Liver (tissue), 9 donors: ENCODE measurements around the gene DOCK6. TPM values are rescaled to one million over a fixed set of nuclear protein-coding genes. Genes with fewer than 3 reads are reported as not detected.
A peak's percentile ranks its signal among the peaks of the same experiment; 100 is the strongest.

Source experiments
- DNase-seq: peaks from one replicate; pipeline ENCODE4 v3.0.0-alpha.2; 2017; ENCODE audit warnings: low spot score
- H3K27ac ChIP-seq, 2 donors: one replicate each; pipeline ENCODE4 v1.7.0; 2013; ENCODE audit warnings: inconsistent platforms in 2 of 2, low read length in 2 of 2, control low read depth in 1 of 2, low read depth in 1 of 2, mild to moderate bottlenecking in 1 of 2
- H3K27me3 ChIP-seq, 4 donors: one replicate each; pipeline versions ENCODE4 v1.6.1 to v1.7.0; 2013; ENCODE audit warnings: low read length in 3 of 4, inconsistent platforms in 1 of 4, mild to moderate bottlenecking in 1 of 4, moderate library complexity in 1 of 4; ENCODE audit not compliant: control insufficient read depth in 4 of 4, insufficient read depth in 4 of 4
- H3K36me3 ChIP-seq, 4 donors: one replicate each; pipeline versions ENCODE4 v1.6.1 to v1.7.0; 2013; ENCODE audit warnings: low read length in 3 of 4, mild to moderate bottlenecking in 3 of 4, low read depth in 1 of 4, moderate library complexity in 1 of 4; ENCODE audit not compliant: control insufficient read depth in 4 of 4, insufficient read depth in 3 of 4
- H3K4me1 ChIP-seq, 4 donors: one replicate each; pipeline versions ENCODE4 v1.6.1 to v1.7.0; 2013; ENCODE audit warnings: low read length in 3 of 4, mild to moderate bottlenecking in 3 of 4, moderate library complexity in 1 of 4; ENCODE audit not compliant: control insufficient read depth in 4 of 4, insufficient read depth in 4 of 4
- H3K4me3 ChIP-seq, 3 donors: one replicate each; pipeline versions ENCODE4 v1.6.1 to v1.7.0; 2013; ENCODE audit warnings: low read length in 3 of 3, control low read depth in 1 of 3, low read depth in 1 of 3, mild to moderate bottlenecking in 1 of 3
- H3K9ac ChIP-seq, 2 donors: one replicate each; pipeline ENCODE4 v1.7.0; 2013; ENCODE audit warnings: low read length in 2 of 2, mild to moderate bottlenecking in 2 of 2, moderate library complexity in 2 of 2, control low read depth in 1 of 2, low read depth in 1 of 2
- H3K9me3 ChIP-seq, 4 donors: one replicate each; pipeline versions ENCODE4 v1.6.1 to v1.7.0; 2013; ENCODE audit warnings: low read length in 3 of 4; ENCODE audit not compliant: control insufficient read depth in 4 of 4
- EGR1 ChIP-seq, 2 donors: IDR thresholded peaks; 2 replicates each; pipeline ENCODE4 v1.6.1; 2016 to 2018; ENCODE audit warnings: antibody characterized with exemption in 2 of 2, low read depth in 2 of 2
- FOXA2 ChIP-seq: IDR thresholded peaks from 2 replicates; pipeline ENCODE4 v1.6.1; 2016; ENCODE audit warnings: antibody characterized with exemption
- GABPA ChIP-seq, 2 donors: IDR thresholded peaks in 1 of 2; conservative IDR thresholded peaks in 1 of 2; 2 replicates each; pipeline ENCODE4 v1.6.1; 2016; ENCODE audit warnings: antibody characterized with exemption in 2 of 2, mild to moderate bottlenecking in 1 of 2, moderate library complexity in 1 of 2
- HNF4A ChIP-seq, 2 donors: conservative IDR thresholded peaks; 2 replicates each; pipeline ENCODE4 v1.6.1; 2016; ENCODE audit warnings: antibody characterized with exemption in 2 of 2, mild to moderate bottlenecking in 2 of 2
- HNF4G ChIP-seq: IDR thresholded peaks from 2 replicates; pipeline ENCODE4 v1.6.1; 2016; ENCODE audit warnings: antibody characterized with exemption
- JUND ChIP-seq, 2 donors: IDR thresholded peaks; 2 replicates each; pipeline ENCODE4 v1.6.1; 2016; ENCODE audit warnings: antibody characterized with exemption in 2 of 2
- RAD21 ChIP-seq, 2 donors: IDR thresholded peaks; 2 replicates each; pipeline ENCODE4 v1.6.1; 2016; ENCODE audit warnings: antibody characterized with exemption in 2 of 2, mild to moderate bottlenecking in 2 of 2
- REST ChIP-seq: IDR thresholded peaks from 2 replicates; pipeline ENCODE4 v1.6.1; 2016; ENCODE audit warnings: antibody characterized with exemption, mild to moderate bottlenecking
- RXRA ChIP-seq, 2 donors: IDR thresholded peaks; 2 replicates each; pipeline ENCODE4 v1.6.1; 2017 to 2018; ENCODE audit warnings: antibody characterized with exemption in 2 of 2, mild to moderate bottlenecking in 1 of 2
- SP1 ChIP-seq: IDR thresholded peaks from 2 replicates; pipeline ENCODE4 v1.6.1; 2018; ENCODE audit warnings: antibody characterized with exemption, mild to moderate bottlenecking
- TAF1 ChIP-seq: conservative IDR thresholded peaks from 2 replicates; pipeline ENCODE4 v1.6.1; 2016; ENCODE audit warnings: antibody characterized with exemption, mild to moderate bottlenecking
- YY1 ChIP-seq: IDR thresholded peaks from 2 replicates; pipeline ENCODE4 v1.6.1; 2016; ENCODE audit warnings: antibody characterized with exemption, mild to moderate bottlenecking
- ZBTB33 ChIP-seq: IDR thresholded peaks from 2 replicates; pipeline ENCODE4 v1.6.1; 2016; ENCODE audit warnings: antibody characterized with exemption
- WGBS: extraction: QIAGEN DNeasy Blood & Tissue Kit; methylation state at CpG from one replicate; pipeline ENCODE4 v1.1.7; 2013; 5-methylcytosine and 5-hydroxymethylcytosine counted together
- polyA plus RNA-seq, 2 donors: library from polyadenylated mRNA; stranded (reverse) in 1 of 2; unstranded in 1 of 2; fragments of 200-250 nt in 1 of 2; fragments of >200 nt in 1 of 2; fragmentation: Nextera tagmentation in 1 of 2; extraction: Ambion mirVana in 1 of 2; gene quantifications; one replicate each; pipeline versions ENCODE4 v1.2.1 to v1.2.3, GENCODE V29; 2013 to 2015
- total RNA-seq, 2 donors: library from RNA; depleted of rRNA; stranded (reverse); fragments of >200 nt; gene quantifications; one replicate each; pipeline ENCODE4 v1.2.3, GENCODE V29; 2014
- TF ChIP-seq, protein P1 (sequence below): fragments of 150-350 bp; IDR thresholded peaks from 2 replicates; pipeline ENCODE4 v1.5.1; 2017; ENCODE audit warnings: improper control_type of control experiment, low read depth, low read length; ENCODE audit not compliant: missing input control
- TF ChIP-seq, protein P2 (sequence below): IDR thresholded peaks from 2 replicates; pipeline ENCODE4 v1.6.1; 2016; ENCODE audit warnings: antibody characterized with exemption
- donor health status: healthy.
- donor health status: healthy.
- donor health status: healthy.
- donor health status: healthy.
- donor health status: healthy.

The DOCK6 gene
- total and polyA plus RNA-seq, 4 donors, result 4.9 to 15.8 (median 13.7) TPM

DNA sequence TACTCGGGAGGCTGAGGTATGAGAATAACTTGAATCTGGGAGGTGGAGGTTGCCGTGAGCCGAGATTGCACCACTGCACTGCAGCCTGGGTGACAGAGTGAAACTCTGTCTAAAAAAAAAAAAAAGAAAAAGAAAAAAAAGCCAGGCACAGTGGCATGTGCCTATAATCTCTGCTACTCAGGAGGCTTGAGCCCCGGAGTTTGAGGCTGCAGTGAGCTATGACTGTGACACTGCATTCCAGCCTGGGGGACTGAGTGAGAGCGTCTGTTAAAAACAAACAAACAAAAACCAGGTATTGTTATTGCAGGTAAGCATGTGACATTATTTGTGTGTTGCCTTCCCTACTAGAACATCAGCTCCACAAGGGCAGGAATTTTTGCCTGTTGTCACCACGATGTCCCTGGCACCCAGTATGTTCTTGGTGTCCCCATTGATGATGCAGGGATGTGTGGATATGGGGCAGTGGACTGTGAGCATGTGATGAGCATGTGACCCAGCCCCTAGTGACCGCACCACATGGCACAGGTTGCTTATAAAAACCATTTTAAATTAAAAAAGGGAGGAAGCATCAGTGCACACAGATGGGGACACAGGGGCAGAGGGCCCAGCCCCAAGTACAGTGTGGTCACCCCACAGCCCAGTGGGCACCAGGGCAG is 63.4 kb downstream of the DOCK6 start:
- no peak for DNase-seq
- no peaks in the 10 kb centered on the region for H3K9me3 ChIP-seq
- TF ChIP-seq RAD21 (IDR thresholded peaks at IDR 0.05) (peak in 1 of 2 donors; percentile 9), ZBTB33 (no peak)
- peak overlapping the region; percentile 44 to 83 for H3K27ac ChIP-seq
- H3K27me3 ChIP-seq, result no peaks in the 10 kb centered on the region
- H3K4me3 ChIP-seq, result no peak overlapping the region
- peaks cover under 1 to 2% (median 2%) of the 10 kb centered on the region in 4 donors for H3K36me3 ChIP-seq
- 41% methylated on average over 7 of the region's 7 CpGs for WGBS
- no peak overlapping the region for H3K9ac ChIP-seq
- peaks cover 4 to 63% (median 38%) of the 10 kb centered on the region in 4 donors for H3K4me1 ChIP-seq

DNA sequence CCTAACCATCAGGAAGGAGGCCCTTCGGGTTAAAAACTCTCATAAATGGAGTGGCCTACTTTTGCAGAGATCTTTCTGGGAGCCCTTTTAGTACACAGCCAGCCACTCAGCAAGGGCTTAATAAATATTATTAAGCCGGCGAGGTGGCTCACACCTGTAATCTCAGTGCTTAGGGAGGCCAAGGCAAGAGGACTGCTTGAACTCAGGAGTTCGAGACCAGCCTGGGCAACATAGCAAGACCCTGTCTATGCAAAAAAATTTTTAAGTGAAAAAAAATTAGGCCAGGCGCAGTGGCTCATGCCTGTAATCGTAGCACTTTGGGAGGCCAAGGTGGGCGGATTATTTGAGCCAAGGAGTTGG is 64.2 kb downstream of the DOCK6 start:
- H3K4me1 ChIP-seq, result peaks cover 4 to 68% (median 36%) of the 10 kb centered on the region in 4 donors
- H3K4me3 ChIP-seq, result no peak overlapping the region
- peaks cover 2 to 6% (median 3%) of the 10 kb centered on the region in 4 donors for H3K36me3 ChIP-seq
- no peaks in the 10 kb centered on the region for H3K9me3 ChIP-seq
- no peak overlapping the region for H3K9ac ChIP-seq
- no peak for DNase-seq
- peak overlapping the region; percentile 83 to 95 for H3K27ac ChIP-seq
- TF ChIP-seq RAD21 (IDR thresholded peaks at IDR 0.05), result no peak
- TF ChIP-seq GABPA (IDR thresholded peaks at IDR 0.05 in 1 of 2, conservative IDR thresholded peaks at IDR 0.05 in 1 of 2), result no peak
- no peak for TF ChIP-seq HNF4G
- no peaks in the 10 kb centered on the region for H3K27me3 ChIP-seq
- 64% methylated on average over 7 of the region's 7 CpGs for WGBS

- Histone ChIP-seq H3K27ac (peak within 1 kb of the TSS; percentile 83 to 95), H3K27me3 (no peaks in the 10 kb centered on the region), H3K9me3 (no peaks in the 10 kb centered on the region), H3K4me1 (peaks cover 4 to 71% (median 36%) of the 10 kb centered on the region in 4 donors), H3K9ac (peak within 1 kb of the TSS; percentile 36 to 60), H3K36me3 (peaks cover 2 to 6% (median 3%) of the 10 kb centered on the region in 4 donors), H3K4me3 (peak within 1 kb of the TSS; percentile 77 to 82 (median 77))
- 1% methylated on average over 78 of the region's 78 CpGs for WGBS
- peak; percentile 95 for DNase-seq
- TF ChIP-seq RAD21 (IDR thresholded peaks at IDR 0.05) (peak in 1 of 2 donors; percentile 42), TAF1 (no peak), JUND (IDR thresholded peaks at IDR 0.05) (no peak), SP1 (peak; percentile 17), EGR1 (IDR thresholded peaks at IDR 0.05; ENCODE audit: low read depth in 2 of 2) (no peak), YY1 (no peak), REST (peak; percentile 42), GABPA (IDR thresholded peaks at IDR 0.05 in 1 of 2, conservative IDR thresholded peaks at IDR 0.05 in 1 of 2) (no peak), FOXA2 (no peak), HNF4G (no peak), HNF4A (conservative IDR thresholded peaks at IDR 0.05) (peak in 1 of 2 donors; percentile 5), RXRA (IDR thresholded peaks at IDR 0.05) (peak in 1 of 2 donors; percentile 18)
- TF ChIP-seq, protein P1, sequence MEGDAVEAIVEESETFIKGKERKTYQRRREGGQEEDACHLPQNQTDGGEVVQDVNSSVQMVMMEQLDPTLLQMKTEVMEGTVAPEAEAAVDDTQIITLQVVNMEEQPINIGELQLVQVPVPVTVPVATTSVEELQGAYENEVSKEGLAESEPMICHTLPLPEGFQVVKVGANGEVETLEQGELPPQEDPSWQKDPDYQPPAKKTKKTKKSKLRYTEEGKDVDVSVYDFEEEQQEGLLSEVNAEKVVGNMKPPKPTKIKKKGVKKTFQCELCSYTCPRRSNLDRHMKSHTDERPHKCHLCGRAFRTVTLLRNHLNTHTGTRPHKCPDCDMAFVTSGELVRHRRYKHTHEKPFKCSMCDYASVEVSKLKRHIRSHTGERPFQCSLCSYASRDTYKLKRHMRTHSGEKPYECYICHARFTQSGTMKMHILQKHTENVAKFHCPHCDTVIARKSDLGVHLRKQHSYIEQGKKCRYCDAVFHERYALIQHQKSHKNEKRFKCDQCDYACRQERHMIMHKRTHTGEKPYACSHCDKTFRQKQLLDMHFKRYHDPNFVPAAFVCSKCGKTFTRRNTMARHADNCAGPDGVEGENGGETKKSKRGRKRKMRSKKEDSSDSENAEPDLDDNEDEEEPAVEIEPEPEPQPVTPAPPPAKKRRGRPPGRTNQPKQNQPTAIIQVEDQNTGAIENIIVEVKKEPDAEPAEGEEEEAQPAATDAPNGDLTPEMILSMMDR, result no peak
- TF ChIP-seq, protein P2, sequence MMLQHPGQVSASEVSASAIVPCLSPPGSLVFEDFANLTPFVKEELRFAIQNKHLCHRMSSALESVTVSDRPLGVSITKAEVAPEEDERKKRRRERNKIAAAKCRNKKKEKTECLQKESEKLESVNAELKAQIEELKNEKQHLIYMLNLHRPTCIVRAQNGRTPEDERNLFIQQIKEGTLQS, result no peak
Observed at GRCh38 chr19:11197291-11198174, 64.8 kb downstream of the DOCK6 start, which contains the start of gene KANK2. Gene KANK2 (minus strand): TSS chr19:11197545. CDS start chr19:11194511, 3,034 bp downstream.
